Heart right ventricle (tissue), 16 donors: ENCODE data around the gene WNT4. TPM values are rescaled to one million over a fixed set of nuclear protein-coding genes. Genes with fewer than 3 reads are reported as not detected.

Source experiments
- ATAC-seq, 8 donors: fragments of 200-7000 bp; cut with Tn5 transposase; one replicate each; pipeline ENCODE4 v1.9.1; 2020; ENCODE audit warnings: mild to moderate bottlenecking in 8 of 8, moderate library complexity in 8 of 8, moderate number of reproducible peaks in 1 of 8
- DNase-seq, 2 donors: peaks; one replicate each; pipeline ENCODE4 v3.0.0-alpha.2; 2020
- H3K27ac ChIP-seq, 10 donors: fragments of 200-600 bp; sonication (generic) in 2 of 10; one replicate each; pipeline versions ENCODE4 v1.5.0 to v1.8.0; 2020 to 2022; ENCODE audit warnings: mild to moderate bottlenecking in 3 of 10
- H3K27me3 ChIP-seq, 7 donors: fragments of 200-600 bp; one replicate each; pipeline ENCODE4 v1.8.0; 2021 to 2022; ENCODE audit warnings: mild to moderate bottlenecking in 2 of 7
- H3K36me3 ChIP-seq, 9 donors: fragments of 200-600 bp; sonication (generic) in 1 of 9; one replicate each; pipeline versions ENCODE4 v1.5.0 to v1.8.0; 2020 to 2022; ENCODE audit warnings: mild to moderate bottlenecking in 2 of 9
- H3K4me1 ChIP-seq, 9 donors: fragments of 200-600 bp; sonication (generic) in 1 of 9; one replicate each; pipeline versions ENCODE4 v1.5.0 to v1.8.0; 2020 to 2022; ENCODE audit warnings: mild to moderate bottlenecking in 4 of 9
- H3K4me3 ChIP-seq, 10 donors: fragments of 200-600 bp; sonication (generic) in 2 of 10; one replicate each; pipeline versions ENCODE4 v1.5.0 to v1.8.0; 2020 to 2022; ENCODE audit warnings: mild to moderate bottlenecking in 7 of 10, moderate library complexity in 2 of 10
- H3K9me3 ChIP-seq, 11 donors: fragments of 200-600 bp in 10 of 11; sonication (generic) in 2 of 11; one replicate each; pipeline versions ENCODE4 v1.5.0 to v1.8.0; 2013 to 2022; ENCODE audit warnings: mild to moderate bottlenecking in 2 of 11, control low read depth in 1 of 11, moderate library complexity in 1 of 11
- CTCF ChIP-seq, 9 donors: fragments of 200-600 bp; sonication (generic) in 2 of 9; IDR thresholded peaks; one replicate each; pipeline versions ENCODE4 v1.5.0 to v1.8.0; 2021 to 2022; ENCODE audit warnings: antibody characterized with exemption in 9 of 9, mild to moderate bottlenecking in 5 of 9, moderate library complexity in 1 of 9
- WGBS, 2 donors: extraction: QIAGEN DNeasy Blood & Tissue Kit; methylation state at CpG; one replicate each; pipeline ENCODE4 v1.1.7; 2013; ENCODE audit warnings: inconsistent platforms in 1 of 2; 5-methylcytosine and 5-hydroxymethylcytosine counted together
- intact Hi-C, 10 donors: fragments of 100-400 bp; cut with DNase I; formaldehyde crosslinking; loops; one replicate each; pipeline versions ENCODE4 v1.11.1 to v1.14.2; 2022
- polyA plus RNA-seq, 2 donors: library from polyadenylated mRNA; stranded (reverse); fragments of 200-250 nt; gene quantifications; one replicate each; pipeline ENCODE4 v1.2.3, GENCODE V29; 2013
- total RNA-seq, 10 donors: library from RNA; stranded (reverse); fragmentation: NEBNext Ultra II Directional in 3 of 10; extraction: Animal tissue kit (Norgen Biotek cat#: 25700) in 3 of 10; gene quantifications; one replicate each; pipeline versions ENCODE4 v1.2.1 to v1.2.4, GENCODE V29; 2021 to 2023
- donor health status: Arrhythmogenic right ventricular cardiomyopathy.
- donor health status: ischemic (EF 13 %, LVEDD 7.1; RV severe dilation, severe dysfunction).
- donor health status: healthy with polysubstance abuse.
- donor health status: DM: no; HTN: yes; CAD: no.
- donor health status: DM: no; HTN: no; CAD: no.
- donor health status: ischemic (EF 25% LVEDD 6.9; RV normal size, moderate dysfunction).
- donor health status: ischemic (EF 25% LVEDD 5.7; RV mildly dilated, moderate dysfunction).
- donor health status: healthy.
- donor health status: DM: yes; HTN: yes; CAD: no.
- donor health status: Ischemic cardiomyopathy.
- donor health status: ischemic (EF 35%, LVEDD 5.7; RV mildly dilated, moderate dysfunction).
- donor health status: nonischemic (EF 11% LVEDD 7.7; RV severe dilation, severe dysfunction).
- donor health status: DM: yes; HTN: yes; CAD: no.
- donor health status: PGD.
- donor health status: ischemic (EF 29% LVEDD 5.4; RV normal size, mild dysfunction).
- donor health status: nonischemic (EF 23%, LVEDD 6.1; RV moderate dilation, normal function).

Gene WNT4
- total and polyA plus RNA-seq, 12 donors: 0.06 to 0.16 TPM; not detected in 10

DNA sequence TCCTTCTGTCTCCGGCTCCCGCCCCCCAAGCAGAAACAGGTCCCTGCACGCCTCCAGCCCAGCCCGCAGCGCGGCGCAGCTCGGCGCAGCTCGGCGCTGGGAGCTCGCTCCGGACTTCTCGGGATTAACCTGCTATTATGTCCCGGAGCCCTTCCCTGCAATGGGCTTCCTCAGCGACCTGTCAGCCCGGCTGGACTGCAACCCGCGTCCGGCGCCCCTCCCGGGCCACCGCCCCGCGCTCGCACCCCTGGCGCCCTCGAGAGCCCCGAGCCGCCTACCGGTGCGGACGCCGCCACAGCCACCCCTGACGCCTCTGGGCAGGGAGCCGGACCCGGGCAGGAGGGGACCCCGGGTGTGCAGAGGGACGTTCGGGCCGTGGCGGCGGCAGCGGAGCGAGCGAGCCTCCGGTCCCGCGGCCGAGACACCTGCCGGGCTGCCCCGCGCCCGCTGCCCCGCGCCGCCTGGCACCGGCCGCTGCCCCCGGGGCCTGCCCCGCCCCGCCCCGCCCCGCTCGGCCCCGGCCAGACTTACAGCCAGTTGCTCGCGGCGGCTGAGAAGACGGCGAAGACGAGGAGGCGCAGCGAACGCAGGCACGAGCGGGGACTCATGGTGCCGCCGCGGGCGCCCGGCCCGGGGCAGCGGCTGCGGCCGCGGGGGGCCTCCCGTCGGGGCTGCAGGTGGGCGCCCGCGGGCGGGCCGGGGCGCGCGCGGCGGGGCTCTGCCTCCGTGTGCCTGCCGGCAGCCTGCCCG, 407 bp downstream of the WNT4 start:
- H3K36me3 ChIP-seq: no peaks in the 10 kb centered on the region
- intact Hi-C loops: no loop called here
- 0 to 2% methylated on average over 69 to 102 of the region's 102 CpGs for WGBS, 2 donors
- peak in 5 of 8 donors; percentile 26 to 53 (median 43) for ATAC-seq
- peaks cover 0 to 68% (median 63%) of the 10 kb centered on the region in 7 donors for H3K27me3 ChIP-seq
- peak overlapping the region in 9 of 10 donors; percentile 22 to 65 (median 48) for H3K4me3 ChIP-seq
- TF ChIP-seq CTCF (IDR thresholded peaks at IDR 0.05): no peak
- no peaks in the 10 kb centered on the region for H3K9me3 ChIP-seq
- peaks cover 0 to 16% (median 8%) of the 10 kb centered on the region in 9 donors for H3K4me1 ChIP-seq
- DNase-seq: no peak
- H3K27ac ChIP-seq: no peak overlapping the region

DNA sequence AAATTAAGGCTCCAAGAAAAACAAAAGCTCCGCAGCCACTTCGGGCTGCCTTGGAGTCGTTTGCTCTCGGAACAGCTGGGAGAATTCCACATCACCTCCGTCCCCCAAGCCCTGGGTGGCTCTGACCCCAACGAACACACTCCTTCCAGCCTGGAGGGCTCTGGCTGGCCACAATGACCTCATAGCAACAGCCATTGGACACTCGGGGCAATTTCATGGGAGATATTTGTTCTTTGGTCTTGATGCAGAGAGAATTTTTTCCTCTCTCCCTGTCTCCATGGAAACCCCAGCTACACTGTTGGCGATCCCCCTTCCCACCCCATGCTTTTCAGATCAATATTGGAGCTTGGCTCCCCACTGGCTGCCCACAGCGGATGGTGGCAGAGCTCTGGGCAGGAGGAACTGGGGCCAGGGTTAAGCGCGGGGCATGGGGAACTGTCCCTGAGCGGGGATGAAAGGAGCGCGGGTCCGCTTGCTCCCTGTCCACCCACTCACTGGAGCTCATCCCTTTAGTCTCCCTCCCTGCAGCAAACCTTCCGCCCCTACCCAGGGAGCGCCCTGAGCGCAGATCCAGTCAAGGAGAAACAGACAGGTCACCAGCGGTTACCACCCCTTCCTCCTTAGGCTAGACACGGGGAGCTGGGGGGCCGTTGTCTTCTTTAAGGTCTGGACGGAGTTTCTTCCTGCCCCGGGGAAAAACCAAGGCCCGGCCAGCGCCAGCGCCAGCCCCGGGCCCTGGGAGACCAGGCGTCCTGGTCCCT, 1.2 kb downstream of the WNT4 start:
- ATAC-seq: peak in 1 of 8 donors; percentile 18
- H3K27me3 ChIP-seq: peaks cover 0 to 69% (median 63%) of the 10 kb centered on the region in 7 donors
- no peak for DNase-seq
- 8 to 11% methylated on average over 28 of the region's 28 CpGs for WGBS, 2 donors
- H3K36me3 ChIP-seq: no peaks in the 10 kb centered on the region
- TF ChIP-seq CTCF (IDR thresholded peaks at IDR 0.05): no peak
- H3K4me3 ChIP-seq: peak overlapping the region in 9 of 10 donors; percentile 22 to 65 (median 48)
- H3K4me1 ChIP-seq: peaks cover 0 to 16% (median 8%) of the 10 kb centered on the region in 9 donors
- intact Hi-C loops: no loop called here
- no peak overlapping the region for H3K27ac ChIP-seq
- no peaks in the 10 kb centered on the region for H3K9me3 ChIP-seq

DNA sequence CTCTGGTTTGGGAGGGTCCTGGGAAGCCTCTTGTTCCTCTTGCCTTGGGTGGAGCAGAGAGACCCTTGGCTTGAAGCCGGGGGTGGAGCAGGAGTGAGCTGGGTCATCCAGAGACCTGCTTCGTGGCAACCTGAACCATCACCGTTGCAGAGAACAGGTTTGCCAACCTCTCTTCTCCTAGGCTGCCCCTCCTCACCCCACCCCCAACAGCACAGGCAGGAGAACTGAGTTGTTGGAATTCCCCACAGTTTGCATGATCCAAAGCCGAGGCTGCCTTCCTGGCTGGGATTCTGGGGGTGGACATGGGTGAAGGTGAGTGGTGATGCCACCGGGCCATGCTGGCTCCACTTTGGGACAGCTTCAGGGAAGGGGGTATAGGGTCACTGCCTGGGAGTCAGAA, 2.2 kb downstream of the WNT4 start:
- H3K27ac ChIP-seq: no peak overlapping the region
- intact Hi-C loops: no loop called here
- ATAC-seq: no peak

More for the DNA sequence above, 2.2 kb downstream of the WNT4 start:
- Histone ChIP-seq H3K36me3 (no peaks in the 10 kb centered on the region), H3K4me1 (peaks cover 0 to 16% (median 8%) of the 10 kb centered on the region in 9 donors), H3K4me3 (no peak overlapping the region), H3K27me3 (peaks cover 0 to 73% (median 63%) of the 10 kb centered on the region in 7 donors), H3K9me3 (no peaks in the 10 kb centered on the region)
- WGBS, 2 donors: 77 to 87% methylated on average over 5 of the region's 5 CpGs
- TF ChIP-seq CTCF (IDR thresholded peaks at IDR 0.05): no peak
- DNase-seq: no peak
